Astrocyte of the spinal cord (primary cell): ENCODE measurements around the gene SYT7.

Experiments used
- DNase-seq: peaks from one replicate; pipeline ENCODE4 v3.0.0; 2011; ENCODE audit warnings: low read depth, low spot score
- H3K4me3 ChIP-seq: 2 replicates; pipeline ENCODE4 v1.5.1; 2011; ENCODE audit warnings: low read depth, mild to moderate bottlenecking, low read length, moderate library complexity
- CTCF ChIP-seq: IDR thresholded peaks from 2 replicates; pipeline ENCODE4 v1.5.1; 2012; ENCODE audit warnings: low read depth, mild to moderate bottlenecking, low read length, inconsistent platforms
- in situ Hi-C: cut with HindIII; loops from 2 replicates; pipeline ENCODE4 v1.10.0; 2017; ENCODE audit warnings: low sequenced_read_pairs

SYT7 gene

GRCh38 chr11:61586792-61587430 lies 6.0 kb upstream of the SYT7 start:
- in situ Hi-C loops: no loop called here
- DNase-seq: no peak
- no peak overlapping the region for H3K4me3 ChIP-seq
- TF ChIP-seq CTCF: no peak

- H3K4me3 ChIP-seq: no peak overlapping the region
- TF ChIP-seq CTCF: no peak
- in situ Hi-C loops: no loop called here
- DNase-seq: no peak
Observed at GRCh38 chr11:61585115-61585514, 4.2 kb upstream of the SYT7 start.

- no peak for TF ChIP-seq CTCF
- no peak for DNase-seq
- H3K4me3 ChIP-seq: no peak overlapping the region
- in situ Hi-C loops: no loop called here
Observed at GRCh38 chr11:61581931-61582330, 1.1 kb upstream of the SYT7 start.

- in situ Hi-C loops: no loop called here
- no peak for DNase-seq
- TF ChIP-seq CTCF: no peak
- H3K4me3 ChIP-seq: no peak overlapping the region
Observed at GRCh38 chr11:61580271-61580888, 496 bp downstream of the SYT7 start.

GRCh38 chr11:61579676-61580270 lies 1.1 kb downstream of the SYT7 start:
- no peak overlapping the region for H3K4me3 ChIP-seq
- no peak for TF ChIP-seq CTCF
- no peak for DNase-seq

GRCh38 chr11:61578819-61579675 lies 1.8 kb downstream of the SYT7 start:
- TF ChIP-seq CTCF: no peak
- DNase-seq: no peak
- in situ Hi-C loops: no loop called here
- no peak overlapping the region for H3K4me3 ChIP-seq

More at GRCh38 chr11:61579676-61580270, 1.1 kb downstream of the SYT7 start:
- in situ Hi-C loops: no loop called here
